Right cardiac atrium (tissue), 5 donors: ENCODE measurements around the gene RAB25. TPM values are rescaled to one million over a fixed set of nuclear protein-coding genes. Genes with fewer than 3 reads are reported as not detected.

Experiments used
- ATAC-seq, 2 donors: fragments of 200-7000 bp; cut with Tn5 transposase; one replicate each; pipeline versions ENCODE4 v1.8.0 to v1.9.1; 2020; ENCODE audit warnings: moderate library complexity in 2 of 2, mild to moderate bottlenecking in 1 of 2
- DNase-seq, 3 donors: peaks; one replicate each; pipeline ENCODE4 v3.0.0-alpha.2; 2020
- H3K27ac ChIP-seq: one replicate; pipeline ENCODE4 v1.5.1; 2013; ENCODE audit warnings: mild to moderate bottlenecking, low read length, control low read depth, moderate library complexity
- H3K27me3 ChIP-seq: one replicate; pipeline ENCODE4 v1.6.1; 2013; ENCODE audit not compliant: control insufficient read depth, insufficient read depth
- H3K4me1 ChIP-seq: one replicate; pipeline ENCODE4 v1.6.1; 2013; ENCODE audit warnings: low read length; ENCODE audit not compliant: control insufficient read depth, insufficient read depth
- H3K4me3 ChIP-seq: one replicate; pipeline ENCODE4 v1.5.1; 2013; ENCODE audit warnings: low read length, control low read depth
- H3K9me3 ChIP-seq: one replicate; pipeline ENCODE4 v1.6.1; 2013; ENCODE audit warnings: low read length; ENCODE audit not compliant: control insufficient read depth
- WGBS: extraction: QIAGEN DNeasy Blood & Tissue Kit; methylation state at CpG from one replicate; pipeline ENCODE4 v1.1.7; 2013; 5-methylcytosine and 5-hydroxymethylcytosine counted together
- intact Hi-C, 4 donors: fragments of 100-400 bp; cut with DNase I; formaldehyde crosslinking; loops; one replicate each; pipeline versions ENCODE4 v1.11.0 to v1.14.0; 2022 to 2023
- polyA plus RNA-seq: library from polyadenylated mRNA; stranded (reverse); fragments of 200-250 nt; gene quantifications from one replicate; pipeline ENCODE4 v1.2.3, GENCODE V29; 2013
- total RNA-seq, 4 donors: library from RNA; stranded (reverse); fragmentation: NEBNext Ultra II Directional; extraction: Animal tissue kit (Norgen Biotek cat#: 25700); gene quantifications; one replicate each; pipeline ENCODE4 v1.2.1, GENCODE V29; 2021
- donor health status: healthy with polysubstance abuse.
- donor health status: DM: no; HTN: yes; CAD: no.
- donor health status: DM: no; HTN: no; CAD: no.
- donor health status: DM: no; HTN: yes; CAD: no; lungs with severe emphysema.
- donor health status: DM: yes; HTN: yes; CAD: no.

Gene RAB25
- total and polyA plus RNA-seq, 5 donors = 0.07 TPM; not detected in 4

DNA sequence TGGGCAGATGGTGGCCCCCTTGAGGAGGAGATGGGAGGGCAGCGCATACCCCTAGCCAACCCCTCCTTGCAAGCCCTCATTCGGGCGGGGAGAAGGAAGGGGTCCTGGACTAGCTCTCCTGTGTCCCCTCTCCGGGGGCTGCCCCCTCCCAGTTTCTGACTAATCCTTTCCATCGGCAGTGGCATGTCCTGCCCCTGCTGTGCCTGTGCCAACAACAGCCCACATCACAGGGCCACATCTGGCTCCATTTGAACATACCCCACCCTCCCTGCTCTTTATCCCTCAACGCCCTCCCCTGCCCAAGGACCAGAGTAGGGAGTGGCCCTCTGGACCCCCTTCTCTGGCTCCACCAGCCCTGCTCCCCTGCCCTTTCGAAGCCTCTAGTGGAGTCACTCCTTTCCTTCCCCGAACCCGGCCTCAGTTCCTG lies 42.6 kb downstream of the RAB25 start:
- Histone ChIP-seq H3K27me3 (no peaks in the 10 kb centered on the region), H3K4me3 (no peak overlapping the region), H3K4me1 (peaks cover 44% of the 10 kb centered on the region), H3K27ac (peak overlapping the region; percentile 94), H3K9me3 (no peaks in the 10 kb centered on the region)
- 37% methylated on average over 9 of the region's 9 CpGs for WGBS
- DNase-seq (peak; percentile 76 to 83 (median 79)), ATAC-seq (peak; percentile 3 to 23)
- intact Hi-C loops = no loop called here

DNA sequence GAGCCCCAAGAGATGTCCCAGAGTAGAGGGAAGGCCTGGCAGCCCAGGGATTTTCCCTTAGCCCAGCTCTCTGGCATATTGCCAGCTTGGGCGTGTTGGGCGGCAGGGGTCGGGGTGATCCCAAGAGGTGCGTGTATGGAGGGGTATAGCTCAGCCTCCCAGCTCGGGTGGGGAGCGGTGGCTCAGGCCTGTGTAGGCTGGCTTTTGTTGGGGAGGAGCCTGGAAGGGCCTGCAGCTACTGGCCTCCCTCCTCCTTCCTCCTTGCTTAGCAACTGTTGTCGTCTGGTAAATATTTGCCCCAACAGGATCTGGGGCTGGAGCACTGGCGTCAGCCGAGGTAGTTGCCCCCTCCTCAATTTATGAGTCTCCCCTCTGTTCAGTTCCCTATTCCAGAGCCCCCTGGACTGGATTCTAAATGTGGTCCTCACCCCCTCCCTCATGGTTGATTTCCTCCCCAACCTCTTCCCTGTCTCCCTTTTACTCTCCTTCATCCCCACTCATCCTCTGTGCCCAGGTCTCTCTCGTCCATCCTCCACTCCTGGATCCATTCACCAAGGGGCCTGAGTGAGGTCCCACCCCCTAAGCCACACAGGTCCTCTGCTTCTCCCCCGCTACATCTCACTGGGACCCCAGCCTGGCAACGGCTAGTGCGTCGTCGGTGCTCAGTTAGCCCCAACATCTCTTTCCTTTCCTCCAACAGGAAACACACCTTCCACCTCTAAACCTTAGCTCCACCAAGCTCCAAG lies 43.3 kb downstream of the RAB25 start:
- Histone ChIP-seq H3K27ac (peak overlapping the region; percentile 94), H3K9me3 (no peaks in the 10 kb centered on the region), H3K4me3 (no peak overlapping the region), H3K4me1 (peaks cover 44% of the 10 kb centered on the region), H3K27me3 (no peaks in the 10 kb centered on the region)
- intact Hi-C loops = no loop called here
- ATAC-seq (peak; percentile 80 to 81), DNase-seq (peak; percentile 89 to 92 (median 92))
- WGBS = 26% methylated on average over 15 of the region's 15 CpGs

GRCh38 chr1:156104861-156105832 lies 44.2 kb downstream of the RAB25 start:
- Histone ChIP-seq H3K4me3 (no peak overlapping the region), H3K27ac (peak overlapping the region; percentile 94), H3K9me3 (no peaks in the 10 kb centered on the region), H3K4me1 (peaks cover 46% of the 10 kb centered on the region), H3K27me3 (no peaks in the 10 kb centered on the region)
- ATAC-seq (peak; percentile 11 to 38), DNase-seq (peak; percentile 65 to 80 (median 79))
- intact Hi-C loops = no loop called here
- 40% methylated on average over 11 of the region's 11 CpGs for WGBS

GRCh38 chr1:156106624-156107488 lies 45.9 kb downstream of the RAB25 start:
- Histone ChIP-seq H3K4me3 (peak overlapping the region; percentile 22), H3K27ac (peak overlapping the region; percentile 98), H3K27me3 (no peaks in the 10 kb centered on the region), H3K9me3 (no peaks in the 10 kb centered on the region), H3K4me1 (peaks cover 39% of the 10 kb centered on the region)
- peak in 1 of 2 donors; percentile 4 for ATAC-seq
- DNase-seq = peak; percentile 49 to 62 (median 52)
- intact Hi-C loops = no loop called here
- 32% methylated on average over 14 of the region's 14 CpGs for WGBS

GRCh38 chr1:156108057-156108456 lies 47.1 kb downstream of the RAB25 start:
- Histone ChIP-seq H3K9me3 (no peaks in the 10 kb centered on the region), H3K27me3 (no peaks in the 10 kb centered on the region), H3K4me1 (peaks cover 31% of the 10 kb centered on the region), H3K27ac (no peak overlapping the region), H3K4me3 (no peak overlapping the region)
- intact Hi-C loops = no loop called here
- 92% methylated on average over 3 of the region's 3 CpGs for WGBS
- DNase-seq (no peak), ATAC-seq (no peak)

DNA sequence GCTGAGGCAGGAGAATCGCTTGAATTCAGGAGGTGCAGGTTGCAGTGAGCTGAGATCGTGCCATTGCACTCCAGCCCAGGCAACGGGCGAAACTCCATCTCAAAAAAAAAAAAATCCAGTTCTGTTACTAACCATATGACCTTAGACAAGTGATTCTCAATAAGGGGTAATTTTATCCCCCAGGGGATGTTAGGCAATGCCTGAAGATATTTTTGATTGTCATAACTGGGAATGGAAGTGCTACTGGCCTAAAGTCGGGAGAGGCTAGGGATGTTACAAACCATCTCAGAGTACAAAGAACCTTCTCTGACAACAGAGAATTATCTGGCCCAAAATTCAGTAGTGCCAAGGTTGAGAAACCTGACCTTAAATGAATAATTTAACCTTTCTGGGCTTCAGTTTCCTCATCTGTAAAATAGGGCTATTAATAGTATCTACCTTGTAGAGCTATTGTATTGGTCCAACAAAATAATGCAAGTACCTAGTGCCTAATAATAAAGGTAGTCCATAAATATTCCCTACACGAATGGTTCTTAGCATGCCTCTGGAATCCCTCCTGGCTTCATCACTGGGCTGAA lies 47.8 kb downstream of the RAB25 start:
- Histone ChIP-seq H3K4me3 (no peak overlapping the region), H3K9me3 (no peaks in the 10 kb centered on the region), H3K27me3 (no peaks in the 10 kb centered on the region), H3K27ac (no peak overlapping the region), H3K4me1 (peaks cover 24% of the 10 kb centered on the region)
- intact Hi-C loops = no loop called here
- ATAC-seq (no peak), DNase-seq (no peak)
- 85% methylated on average over 6 of the region's 6 CpGs for WGBS

DNA sequence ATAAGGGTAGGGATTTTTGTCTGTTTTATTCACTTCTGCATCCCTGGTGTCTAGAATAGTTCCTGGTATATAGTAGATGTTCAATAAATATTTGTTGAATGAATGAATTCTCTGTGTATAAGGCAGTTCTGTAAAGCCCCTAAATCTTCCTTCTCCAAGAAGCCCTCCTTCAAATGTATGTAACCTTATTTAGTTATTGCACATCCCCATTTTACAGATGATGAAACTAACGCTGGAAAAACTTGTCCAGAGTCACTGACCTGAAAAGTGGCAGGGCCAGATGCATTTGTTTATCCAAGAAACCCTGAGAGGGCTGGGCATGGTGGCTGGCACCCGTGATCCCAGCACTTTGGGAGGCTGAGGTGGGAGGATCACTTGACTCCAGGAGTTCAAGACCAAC lies 49.3 kb downstream of the RAB25 start:
- DNase-seq = no peak
- no peaks in the 10 kb centered on the region for H3K9me3 ChIP-seq
- no peaks in the 10 kb centered on the region for H3K27me3 ChIP-seq
- no peak overlapping the region for H3K4me3 ChIP-seq
- WGBS = 89% methylated on average over 2 of the region's 2 CpGs
- no peak for ATAC-seq
- H3K27ac ChIP-seq = no peak overlapping the region
- intact Hi-C loops = no loop called here
- peaks cover 13% of the 10 kb centered on the region for H3K4me1 ChIP-seq

DNA sequence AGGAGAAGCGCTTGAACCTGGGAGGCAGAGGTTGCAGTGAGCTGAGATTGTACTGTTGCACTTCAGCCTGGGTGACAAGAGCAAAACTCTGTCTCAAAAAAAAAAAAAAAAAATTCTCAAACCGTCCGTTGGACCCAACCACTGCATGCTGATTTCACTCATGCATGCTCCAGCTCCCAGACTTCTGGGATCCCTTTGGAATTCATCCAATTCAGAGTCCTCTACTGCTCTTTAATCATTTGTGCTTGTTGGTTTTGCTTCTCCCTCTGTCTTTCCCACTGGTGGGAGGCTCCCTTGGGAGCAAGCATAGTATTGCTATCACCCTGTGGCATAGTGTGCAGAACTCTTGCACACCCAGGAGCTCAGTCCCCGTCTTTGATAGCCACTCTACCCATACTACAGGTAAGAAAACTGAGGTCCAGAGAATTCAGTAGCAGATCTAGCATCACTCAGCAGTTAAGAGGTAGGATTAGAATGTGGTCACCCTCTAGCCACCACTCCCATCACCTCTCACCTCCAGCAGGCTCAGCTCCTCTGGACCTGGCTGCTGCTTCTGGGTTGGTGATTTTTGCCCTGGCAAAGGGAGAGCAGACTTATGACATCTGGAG lies 50.5 kb downstream of the RAB25 start:
- intact Hi-C loops = no loop called here
- no peak for DNase-seq
- no peak overlapping the region for H3K4me3 ChIP-seq
- H3K27ac ChIP-seq = no peak overlapping the region
- no peaks in the 10 kb centered on the region for H3K27me3 ChIP-seq
- 69% methylated on average over 4 of the region's 4 CpGs for WGBS
- H3K4me1 ChIP-seq = peaks cover 9% of the 10 kb centered on the region
- no peaks in the 10 kb centered on the region for H3K9me3 ChIP-seq
- no peak for ATAC-seq

DNA sequence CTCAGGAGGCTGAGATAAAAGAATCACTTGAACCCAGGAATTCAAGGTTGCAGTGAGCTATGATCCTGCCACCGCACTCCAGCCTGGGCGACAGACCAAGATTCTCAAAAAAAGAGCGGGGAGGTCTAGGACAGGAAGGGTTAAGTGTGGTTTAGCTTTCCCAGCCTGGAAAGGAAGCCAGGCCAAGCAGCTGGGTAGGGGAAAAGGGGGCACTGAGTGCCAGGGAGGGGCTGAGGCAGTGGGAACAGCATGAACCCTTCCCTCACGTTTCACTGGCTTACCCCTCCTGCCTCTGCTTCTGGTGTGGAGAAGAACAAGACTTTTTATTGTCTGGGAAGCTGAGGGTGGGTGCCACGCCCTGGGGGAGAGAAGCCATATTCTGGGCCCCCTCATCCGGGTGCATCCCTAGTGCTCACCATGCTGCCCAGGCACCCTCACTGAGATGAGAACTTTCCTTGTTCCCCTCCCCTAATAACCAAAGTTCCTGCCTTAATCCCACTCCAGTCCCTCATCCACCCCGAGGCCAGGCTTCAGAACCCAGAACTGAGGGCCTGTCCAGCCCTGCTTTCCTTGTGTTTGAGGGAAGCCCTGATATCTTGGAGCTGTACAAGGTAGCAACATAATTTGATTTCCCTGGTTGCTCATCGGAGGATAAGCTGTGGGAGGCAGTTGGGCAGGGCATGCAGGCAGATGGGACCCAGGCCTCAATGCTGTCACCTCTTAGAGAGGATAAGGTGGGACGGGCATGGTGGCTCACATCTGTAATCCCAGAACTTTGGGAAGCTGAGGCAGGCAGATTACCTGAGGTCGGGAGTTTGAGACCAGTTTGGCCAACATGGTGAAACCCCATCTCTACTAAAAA lies 51.5 kb downstream of the RAB25 start:
- intact Hi-C loops = no loop called here
- no peaks in the 10 kb centered on the region for H3K27me3 ChIP-seq
- H3K4me1 ChIP-seq = peaks cover 5% of the 10 kb centered on the region
- DNase-seq (peak in 1 of 3 donors; percentile 61), ATAC-seq (no peak)
- WGBS = 60% methylated on average over 10 of the region's 10 CpGs
- H3K9me3 ChIP-seq = no peaks in the 10 kb centered on the region
- peak overlapping the region; percentile 20 for H3K27ac ChIP-seq
- H3K4me3 ChIP-seq = no peak overlapping the region
